DND-41 (cell line): ENCODE results near the gene TGFB3.

Experiments used
- EZH2 ChIP-seq: IDR thresholded peaks from 3 replicates; pipeline ENCODE4 v1.6.1; 2012; ENCODE audit warnings: borderline replicate concordance, low read depth, mild to moderate bottlenecking, moderate library complexity, low read length, inconsistent platforms; ENCODE audit not compliant: severe bottlenecking
- TF ChIP-seq, protein P1 (sequence below): IDR thresholded peaks from 2 replicates; pipeline ENCODE4 v1.5.1; 2012; ENCODE audit warnings: borderline replicate concordance, low read length, moderate library complexity, mild to moderate bottlenecking; ENCODE audit not compliant: poor library complexity, severe bottlenecking; ENCODE audit errors: extremely low read depth

DNA sequence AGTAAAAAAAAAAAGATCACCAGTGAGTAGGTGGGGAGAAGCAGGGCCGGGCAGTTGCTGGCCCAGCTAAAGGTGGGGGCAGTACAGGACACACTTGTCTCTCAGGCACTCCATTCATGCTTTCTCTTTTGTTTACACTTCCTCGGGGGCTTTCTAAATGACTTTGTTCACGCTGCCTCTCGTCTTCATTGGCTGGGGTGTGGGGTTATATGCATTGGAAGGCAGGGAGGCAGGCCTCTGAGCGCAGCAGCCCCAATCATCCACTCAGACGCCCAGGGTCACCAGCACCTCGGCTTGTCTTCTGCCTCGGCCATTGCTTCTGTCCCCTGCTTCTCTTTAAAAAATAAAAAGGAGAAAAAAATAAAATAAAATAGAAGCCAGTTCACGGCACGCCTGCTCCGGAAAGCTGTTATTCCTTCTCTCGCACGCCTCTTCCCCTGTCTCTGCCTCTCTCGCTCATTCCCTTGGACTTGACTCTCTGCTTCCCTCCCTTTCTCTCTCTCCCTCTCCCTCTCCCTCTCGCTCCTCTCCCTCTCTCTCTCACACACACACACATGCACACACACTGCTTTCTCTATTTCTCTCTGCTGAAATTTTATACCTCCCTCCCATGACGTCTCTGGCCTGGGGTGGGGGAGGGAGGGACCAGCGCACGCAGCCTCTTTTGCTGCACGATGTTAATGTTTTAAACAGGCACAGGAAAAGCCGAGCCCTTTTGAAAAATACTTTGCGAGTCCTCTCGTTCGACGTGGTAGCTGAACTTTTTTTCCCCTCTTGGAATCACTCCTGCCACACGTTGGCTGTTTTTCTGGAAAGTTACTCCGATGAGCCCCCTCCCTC lies at the start of gene TGFB3:
- TF ChIP-seq, protein P1, sequence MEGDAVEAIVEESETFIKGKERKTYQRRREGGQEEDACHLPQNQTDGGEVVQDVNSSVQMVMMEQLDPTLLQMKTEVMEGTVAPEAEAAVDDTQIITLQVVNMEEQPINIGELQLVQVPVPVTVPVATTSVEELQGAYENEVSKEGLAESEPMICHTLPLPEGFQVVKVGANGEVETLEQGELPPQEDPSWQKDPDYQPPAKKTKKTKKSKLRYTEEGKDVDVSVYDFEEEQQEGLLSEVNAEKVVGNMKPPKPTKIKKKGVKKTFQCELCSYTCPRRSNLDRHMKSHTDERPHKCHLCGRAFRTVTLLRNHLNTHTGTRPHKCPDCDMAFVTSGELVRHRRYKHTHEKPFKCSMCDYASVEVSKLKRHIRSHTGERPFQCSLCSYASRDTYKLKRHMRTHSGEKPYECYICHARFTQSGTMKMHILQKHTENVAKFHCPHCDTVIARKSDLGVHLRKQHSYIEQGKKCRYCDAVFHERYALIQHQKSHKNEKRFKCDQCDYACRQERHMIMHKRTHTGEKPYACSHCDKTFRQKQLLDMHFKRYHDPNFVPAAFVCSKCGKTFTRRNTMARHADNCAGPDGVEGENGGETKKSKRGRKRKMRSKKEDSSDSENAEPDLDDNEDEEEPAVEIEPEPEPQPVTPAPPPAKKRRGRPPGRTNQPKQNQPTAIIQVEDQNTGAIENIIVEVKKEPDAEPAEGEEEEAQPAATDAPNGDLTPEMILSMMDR: no peak
- TF ChIP-seq EZH2: no peak
